ENCODE results near the gene PDLIM1. TPM values are rescaled to one million over a fixed set of nuclear protein-coding genes. Genes with fewer than 3 reads are reported as not detected.
A peak's percentile ranks its signal among the peaks of the same experiment; 100 is the strongest.
"Not testable (repeated sequence)": the region's sequence is repeated elsewhere in the genome, so short reads cannot be mapped to it uniquely, and the experiment has no call there.

PDLIM1 gene
- total RNA-seq, 2 donors from 2014 or later, result 126 to 130 TPM

- H3K27ac ChIP-seq, result peak overlapping the region; percentile 39 to 49
- H3K27me3 ChIP-seq, result no peaks in the 10 kb centered on the region
- peak overlapping the region in 1 of 2 donors; percentile 55 for H3K4me3 ChIP-seq
- peaks cover 0 to 9% of the 10 kb centered on the region in 2 donors for H3K4me1 ChIP-seq
- H3K36me3 ChIP-seq, result peaks cover 25% of the 10 kb centered on the region
- TF ChIP-seq, protein P1, sequence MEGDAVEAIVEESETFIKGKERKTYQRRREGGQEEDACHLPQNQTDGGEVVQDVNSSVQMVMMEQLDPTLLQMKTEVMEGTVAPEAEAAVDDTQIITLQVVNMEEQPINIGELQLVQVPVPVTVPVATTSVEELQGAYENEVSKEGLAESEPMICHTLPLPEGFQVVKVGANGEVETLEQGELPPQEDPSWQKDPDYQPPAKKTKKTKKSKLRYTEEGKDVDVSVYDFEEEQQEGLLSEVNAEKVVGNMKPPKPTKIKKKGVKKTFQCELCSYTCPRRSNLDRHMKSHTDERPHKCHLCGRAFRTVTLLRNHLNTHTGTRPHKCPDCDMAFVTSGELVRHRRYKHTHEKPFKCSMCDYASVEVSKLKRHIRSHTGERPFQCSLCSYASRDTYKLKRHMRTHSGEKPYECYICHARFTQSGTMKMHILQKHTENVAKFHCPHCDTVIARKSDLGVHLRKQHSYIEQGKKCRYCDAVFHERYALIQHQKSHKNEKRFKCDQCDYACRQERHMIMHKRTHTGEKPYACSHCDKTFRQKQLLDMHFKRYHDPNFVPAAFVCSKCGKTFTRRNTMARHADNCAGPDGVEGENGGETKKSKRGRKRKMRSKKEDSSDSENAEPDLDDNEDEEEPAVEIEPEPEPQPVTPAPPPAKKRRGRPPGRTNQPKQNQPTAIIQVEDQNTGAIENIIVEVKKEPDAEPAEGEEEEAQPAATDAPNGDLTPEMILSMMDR (IDR thresholded peaks at IDR 0.05), result no peak
- DNase-seq (ENCODE audit: low spot score), result no peak
- H3K9me3 ChIP-seq, result no peaks in the 10 kb centered on the region
These were observed 60.8 kb downstream of the PDLIM1 start for GRCh38 chr10:95229724-95230627.

- not testable (repeated sequence) for H3K4me3 ChIP-seq; DNase-seq (ENCODE audit: low spot score); H3K27me3 ChIP-seq; H3K4me1 ChIP-seq; H3K9me3 ChIP-seq; H3K27ac ChIP-seq
- peaks cover 16% of the 10 kb centered on the region for H3K36me3 ChIP-seq
These were observed 61.7 kb downstream of the PDLIM1 start for GRCh38 chr10:95228934-95229723.

- peaks cover 0 to 3% of the 10 kb centered on the region in 2 donors for H3K4me1 ChIP-seq
- no peaks in the 10 kb centered on the region for H3K27me3 ChIP-seq
- H3K9me3 ChIP-seq, result no peaks in the 10 kb centered on the region
- no peak overlapping the region for H3K4me3 ChIP-seq
- DNase-seq (ENCODE audit: low spot score), result no peak
- no peaks in the 10 kb centered on the region for H3K36me3 ChIP-seq
- TF ChIP-seq, protein P1 (IDR thresholded peaks at IDR 0.05), result no peak
- no peak overlapping the region for H3K27ac ChIP-seq
These were observed 65.7 kb downstream of the PDLIM1 start for GRCh38 chr10:95225136-95225535.

DNA sequence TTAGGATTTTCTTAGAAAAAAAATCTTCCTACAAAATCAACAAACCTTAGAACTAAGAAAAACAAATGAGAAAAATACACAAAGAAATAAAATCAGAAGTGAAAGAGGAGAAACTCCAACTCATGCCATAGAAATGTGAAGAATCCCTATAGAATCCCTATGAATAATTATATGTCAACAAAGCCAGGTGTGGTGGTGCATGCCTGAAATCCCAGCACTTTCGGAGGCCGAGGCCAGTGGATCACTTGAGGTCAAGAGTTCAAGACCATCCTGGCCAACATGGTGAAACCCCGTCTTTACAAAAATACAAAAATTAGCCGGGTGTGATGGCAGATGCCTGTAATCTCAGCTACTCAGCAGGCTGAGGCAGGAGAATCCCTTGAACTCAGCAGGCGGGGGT is 69.7 kb downstream of the PDLIM1 start:
- TF ChIP-seq, protein P1 (IDR thresholded peaks at IDR 0.05), result no peak
- DNase-seq (ENCODE audit: low spot score), result no peak
- H3K4me3 ChIP-seq, result no peak overlapping the region
- no peaks in the 10 kb centered on the region for H3K27me3 ChIP-seq
- H3K9me3 ChIP-seq, result no peaks in the 10 kb centered on the region
- no peaks in the 10 kb centered on the region for H3K4me1 ChIP-seq
- no peaks in the 10 kb centered on the region for H3K36me3 ChIP-seq
- H3K27ac ChIP-seq, result no peak overlapping the region

DNA sequence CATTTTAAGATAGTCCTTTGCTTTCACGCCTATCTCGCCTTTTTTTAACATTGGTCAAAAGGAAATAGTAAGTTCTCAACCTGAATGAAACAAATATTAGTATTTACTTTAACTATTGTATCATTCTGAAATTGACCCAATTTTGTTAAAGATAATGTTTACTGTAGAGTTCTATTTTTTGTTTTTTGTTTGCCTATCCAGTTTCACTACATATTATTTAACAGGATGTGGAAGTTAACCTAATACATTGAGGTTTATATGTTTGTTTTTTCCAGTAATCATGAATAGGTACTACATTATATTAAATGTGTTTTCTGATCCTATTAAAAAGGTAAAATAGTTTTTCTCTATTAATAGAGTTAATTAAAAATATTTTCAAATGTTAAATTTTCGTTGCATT is 70.3 kb downstream of the PDLIM1 start:
- H3K4me3 ChIP-seq, result no peak overlapping the region
- no peaks in the 10 kb centered on the region for H3K9me3 ChIP-seq
- no peak overlapping the region for H3K27ac ChIP-seq
- TF ChIP-seq, protein P1 (IDR thresholded peaks at IDR 0.05), result no peak
- no peaks in the 10 kb centered on the region for H3K4me1 ChIP-seq
- no peaks in the 10 kb centered on the region for H3K36me3 ChIP-seq
- H3K27me3 ChIP-seq, result no peaks in the 10 kb centered on the region
- no peak for DNase-seq (ENCODE audit: low spot score)

- Histone ChIP-seq H3K36me3 (no peaks in the 10 kb centered on the region), H3K27me3 (no peaks in the 10 kb centered on the region), H3K4me3 (no peak overlapping the region), H3K9me3 (no peaks in the 10 kb centered on the region), H3K27ac (no peak overlapping the region), H3K4me1 (no peaks in the 10 kb centered on the region)
- TF ChIP-seq, protein P1 (IDR thresholded peaks at IDR 0.05), result no peak
- no peak for DNase-seq (ENCODE audit: low spot score)
These were observed 73.3 kb downstream of the PDLIM1 start for GRCh38 chr10:95217476-95217875.

All from right atrium auricular region (tissue), 2 donors.